ENCODE measurements around the gene PGM3. TPM values are rescaled to one million over a fixed set of nuclear protein-coding genes. Genes with fewer than 3 reads are reported as not detected.

Gene PGM3
- polyA plus RNA-seq, 1 donor (not counting 4 experiments of a cell fraction or from before 2014, with no cell fraction given), result 32.1 TPM

DNA sequence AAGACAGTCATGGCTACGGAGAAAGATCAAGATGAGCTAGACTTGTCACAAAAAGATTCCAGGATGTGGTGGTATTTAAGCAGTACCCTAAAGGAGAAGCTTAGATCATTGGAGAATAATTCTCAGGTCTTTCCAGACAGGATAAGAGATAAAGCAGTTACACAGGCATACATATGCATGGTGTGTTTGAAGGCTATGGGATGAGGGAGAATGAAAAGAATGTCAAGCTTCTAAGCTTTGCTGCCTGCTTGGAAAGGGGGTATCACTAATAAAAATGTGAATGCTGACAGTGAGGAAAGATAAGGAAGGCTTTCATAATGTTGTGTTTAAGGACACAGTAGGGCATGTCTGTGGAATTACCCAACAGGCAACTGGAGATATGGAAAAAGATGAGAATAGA, 28.2 kb upstream of the PGM3 start:
- TF ChIP-seq, protein P1, sequence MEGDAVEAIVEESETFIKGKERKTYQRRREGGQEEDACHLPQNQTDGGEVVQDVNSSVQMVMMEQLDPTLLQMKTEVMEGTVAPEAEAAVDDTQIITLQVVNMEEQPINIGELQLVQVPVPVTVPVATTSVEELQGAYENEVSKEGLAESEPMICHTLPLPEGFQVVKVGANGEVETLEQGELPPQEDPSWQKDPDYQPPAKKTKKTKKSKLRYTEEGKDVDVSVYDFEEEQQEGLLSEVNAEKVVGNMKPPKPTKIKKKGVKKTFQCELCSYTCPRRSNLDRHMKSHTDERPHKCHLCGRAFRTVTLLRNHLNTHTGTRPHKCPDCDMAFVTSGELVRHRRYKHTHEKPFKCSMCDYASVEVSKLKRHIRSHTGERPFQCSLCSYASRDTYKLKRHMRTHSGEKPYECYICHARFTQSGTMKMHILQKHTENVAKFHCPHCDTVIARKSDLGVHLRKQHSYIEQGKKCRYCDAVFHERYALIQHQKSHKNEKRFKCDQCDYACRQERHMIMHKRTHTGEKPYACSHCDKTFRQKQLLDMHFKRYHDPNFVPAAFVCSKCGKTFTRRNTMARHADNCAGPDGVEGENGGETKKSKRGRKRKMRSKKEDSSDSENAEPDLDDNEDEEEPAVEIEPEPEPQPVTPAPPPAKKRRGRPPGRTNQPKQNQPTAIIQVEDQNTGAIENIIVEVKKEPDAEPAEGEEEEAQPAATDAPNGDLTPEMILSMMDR (optimal IDR thresholded peaks at IDR 0.05 in 1 of 3, IDR thresholded peaks at IDR 0.05 in 1 of 3, conservative IDR thresholded peaks at IDR 0.05 in 1 of 3; ENCODE audit: extremely low read depth in 1 of 3, insufficient read depth in 2 of 3, low read length in 3 of 3), result no peak
- TF ChIP-seq EZH2 (IDR thresholded peaks at IDR 0.05; ENCODE audit: low read length), result no peak
- Histone ChIP-seq H3K4me3 (ENCODE audit: control insufficient read depth in 2 of 3, extremely low read depth in 1 of 3, insufficient read depth in 2 of 3, low read depth in 1 of 3, low read length in 3 of 3) (no peak overlapping the region), H3K36me3 (ENCODE audit: control insufficient read depth in 2 of 2, extremely low read depth in 1 of 2, insufficient read depth in 2 of 2, low read length in 2 of 2) (peaks cover 0 to 8% of the 10 kb centered on the region in 2 experiments), H3K27ac (ENCODE audit: control insufficient read depth, insufficient read depth, low read length) (no peak overlapping the region), H3K9me1 (ENCODE audit: control insufficient read depth, extremely low read depth, insufficient read depth, low read length) (no peaks in the 10 kb centered on the region), H3K27me3 (ENCODE audit: control insufficient read depth, extremely low read depth, insufficient read depth, low read length) (no peaks in the 10 kb centered on the region), H3K9ac (ENCODE audit: control insufficient read depth, extremely low read depth, insufficient read depth, low read length) (no peak overlapping the region), H3K4me1 (ENCODE audit: control insufficient read depth, extremely low read depth, insufficient read depth, low read length) (no peaks in the 10 kb centered on the region), H3K79me2 (ENCODE audit: control insufficient read depth, insufficient read depth, low read length) (no peaks in the 10 kb centered on the region), H3K9me3 (ENCODE audit: control insufficient read depth, low read depth, low read length) (no peaks in the 10 kb centered on the region), H4K20me1 (ENCODE audit: control insufficient read depth, extremely low read depth, insufficient read depth, low read length) (no peaks in the 10 kb centered on the region), H2AFZ (ENCODE audit: control insufficient read depth, low read length) (no peak overlapping the region), H3K4me2 (ENCODE audit: control insufficient read depth, extremely low read depth, insufficient read depth, low read depth, low read length) (no peak overlapping the region)
- dilution Hi-C loops (cut with MboI; ENCODE audit: extremely low pct_ligation_motif_present, low sequenced_read_pairs), result no loop called here
- DNase-seq (ENCODE audit: low read depth, low spot score) (no peak), FAIRE-seq (no peak)

DNA sequence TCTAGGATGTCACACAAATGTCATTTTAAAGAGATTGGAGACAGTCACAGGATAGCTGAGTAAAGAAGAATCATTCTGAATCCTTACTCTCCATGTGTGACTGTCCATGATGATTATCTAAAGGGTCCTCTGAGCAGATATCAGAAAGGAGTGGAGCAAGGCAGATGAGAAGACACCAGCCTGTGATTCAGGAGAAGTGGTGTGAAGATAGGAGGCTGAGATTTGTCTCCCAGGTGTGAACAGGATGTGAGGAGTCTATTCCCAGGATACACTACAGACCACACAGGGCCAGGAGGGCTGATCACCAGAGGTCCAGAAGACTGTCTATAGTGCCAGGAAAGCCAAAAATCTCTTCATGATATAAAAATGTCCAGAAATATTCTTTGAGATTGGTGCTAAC, 27.1 kb upstream of the PGM3 start:
- H3K9ac ChIP-seq (ENCODE audit: control insufficient read depth, extremely low read depth, insufficient read depth, low read length), result no peak overlapping the region
- no peak overlapping the region for H2AFZ ChIP-seq (ENCODE audit: control insufficient read depth, low read length)
- FAIRE-seq (peak; percentile 34), DNase-seq (ENCODE audit: low read depth, low spot score) (no peak)
- H3K27ac ChIP-seq (ENCODE audit: control insufficient read depth, insufficient read depth, low read length), result no peak overlapping the region
- H3K4me3 ChIP-seq (ENCODE audit: control insufficient read depth in 2 of 3, extremely low read depth in 1 of 3, insufficient read depth in 2 of 3, low read depth in 1 of 3, low read length in 3 of 3), result no peak overlapping the region
- H3K79me2 ChIP-seq (ENCODE audit: control insufficient read depth, insufficient read depth, low read length), result no peaks in the 10 kb centered on the region
- H3K36me3 ChIP-seq (ENCODE audit: control insufficient read depth in 2 of 2, extremely low read depth in 1 of 2, insufficient read depth in 2 of 2, low read length in 2 of 2), result peaks cover 4 to 8% of the 10 kb centered on the region in 2 experiments
- TF ChIP-seq, protein P1 (optimal IDR thresholded peaks at IDR 0.05 in 1 of 3, IDR thresholded peaks at IDR 0.05 in 1 of 3, conservative IDR thresholded peaks at IDR 0.05 in 1 of 3; ENCODE audit: extremely low read depth in 1 of 3, insufficient read depth in 2 of 3, low read length in 3 of 3), result no peak
- TF ChIP-seq EZH2 (IDR thresholded peaks at IDR 0.05; ENCODE audit: low read length), result no peak
- H3K27me3 ChIP-seq (ENCODE audit: control insufficient read depth, extremely low read depth, insufficient read depth, low read length), result no peaks in the 10 kb centered on the region
- no peaks in the 10 kb centered on the region for H3K4me1 ChIP-seq (ENCODE audit: control insufficient read depth, extremely low read depth, insufficient read depth, low read length)
- H3K9me3 ChIP-seq (ENCODE audit: control insufficient read depth, low read depth, low read length), result no peaks in the 10 kb centered on the region
- no peak overlapping the region for H3K4me2 ChIP-seq (ENCODE audit: control insufficient read depth, extremely low read depth, insufficient read depth, low read depth, low read length)
- no peaks in the 10 kb centered on the region for H4K20me1 ChIP-seq (ENCODE audit: control insufficient read depth, extremely low read depth, insufficient read depth, low read length)
- H3K9me1 ChIP-seq (ENCODE audit: control insufficient read depth, extremely low read depth, insufficient read depth, low read length), result no peaks in the 10 kb centered on the region
- dilution Hi-C loops (cut with MboI; ENCODE audit: extremely low pct_ligation_motif_present, low sequenced_read_pairs), result no loop called here

All from keratinocyte (primary cell).